HepG2 (cell line): ENCODE data around the gene RANBP2.

Source experiments
- CTCF ChIP-seq: sonication (generic); formaldehyde crosslinking; IDR thresholded peaks from 2 replicates; pipeline ENCODE4 v1.5.0; 2020; ENCODE audit warnings: mild to moderate bottlenecking, missing genetic modification reagents, moderate library complexity
- FOXJ3 ChIP-seq: sonication (generic); formaldehyde crosslinking; IDR thresholded peaks from 2 replicates; pipeline ENCODE4 v1.4.0; 2020; ENCODE audit warnings: missing genetic modification reagents, mild to moderate bottlenecking, borderline replicate concordance
- FOXK2 ChIP-seq: fragments of 450-650 bp; IDR thresholded peaks from 2 replicates; pipeline ENCODE4 v1.6.1; 2016
- FOXM1 ChIP-seq: sonication (generic); formaldehyde crosslinking; IDR thresholded peaks from 2 replicates; pipeline ENCODE4 v1.5.0; 2020; ENCODE audit warnings: missing genetic modification reagents
- JUND ChIP-seq: sonication (generic); formaldehyde crosslinking; IDR thresholded peaks from 2 replicates; pipeline ENCODE4 v1.8.0; 2022; ENCODE audit warnings: mild to moderate bottlenecking, missing genetic modification reagents
- MEIS1 ChIP-seq: sonication (generic); formaldehyde crosslinking; IDR thresholded peaks from 2 replicates; pipeline ENCODE4 v1.9.0; 2021; ENCODE audit warnings: mild to moderate bottlenecking, missing genetic modification reagents, moderate library complexity, borderline replicate concordance
- NR2C2 ChIP-seq: sonication (generic); formaldehyde crosslinking; IDR thresholded peaks from 2 replicates; pipeline ENCODE4 v1.4.0; 2020; ENCODE audit warnings: missing genetic modification reagents, mild to moderate bottlenecking, moderate library complexity, borderline replicate concordance
- PAXIP1 ChIP-seq: sonication (generic); formaldehyde crosslinking; conservative IDR thresholded peaks from 2 replicates; pipeline ENCODE4 v1.4.0; 2020; ENCODE audit warnings: mild to moderate bottlenecking, missing genetic modification reagents, moderate library complexity
- SATB2 ChIP-seq: sonication (generic); formaldehyde crosslinking; IDR thresholded peaks from 2 replicates; pipeline ENCODE4 v1.5.0; 2020; ENCODE audit warnings: missing genetic modification reagents
- ZNF580 ChIP-seq: IDR thresholded peaks from 2 replicates; pipeline ENCODE4 v1.6.1; 2016; ENCODE audit warnings: low read depth, borderline replicate concordance
- TF ChIP-seq, protein P1 (sequence below): sonication (generic); formaldehyde crosslinking; conservative IDR thresholded peaks from 2 replicates; pipeline ENCODE4 v1.8.0; 2022; ENCODE audit warnings: low read depth, missing genetic modification reagents
- TF ChIP-seq, protein P2 (sequence below): sonication (generic); formaldehyde crosslinking; IDR thresholded peaks from 2 replicates; pipeline ENCODE4 v1.8.1; 2023; ENCODE audit warnings: mild to moderate bottlenecking, missing genetic modification reagents, borderline replicate concordance

GRCh38 chr2:108833219-108833618 lies 113.9 kb downstream of the RANBP2 start:
- TF ChIP-seq NR2C2 (no peak), FOXJ3 (CRISPR knock-in tag) (peak; percentile 46; the same call in 1 of the 2 replicates), FOXK2 (no peak), SATB2 (CRISPR knock-in tag) (no peak), FOXM1 (CRISPR knock-in tag) (no peak), ZNF580 (CRISPR knock-in tag) (no peak), PAXIP1 (CRISPR knock-in tag) (peak; percentile 89), CTCF (no peak), MEIS1 (no peak), JUND (CRISPR knock-in tag) (no peak)
- TF ChIP-seq, protein P1, sequence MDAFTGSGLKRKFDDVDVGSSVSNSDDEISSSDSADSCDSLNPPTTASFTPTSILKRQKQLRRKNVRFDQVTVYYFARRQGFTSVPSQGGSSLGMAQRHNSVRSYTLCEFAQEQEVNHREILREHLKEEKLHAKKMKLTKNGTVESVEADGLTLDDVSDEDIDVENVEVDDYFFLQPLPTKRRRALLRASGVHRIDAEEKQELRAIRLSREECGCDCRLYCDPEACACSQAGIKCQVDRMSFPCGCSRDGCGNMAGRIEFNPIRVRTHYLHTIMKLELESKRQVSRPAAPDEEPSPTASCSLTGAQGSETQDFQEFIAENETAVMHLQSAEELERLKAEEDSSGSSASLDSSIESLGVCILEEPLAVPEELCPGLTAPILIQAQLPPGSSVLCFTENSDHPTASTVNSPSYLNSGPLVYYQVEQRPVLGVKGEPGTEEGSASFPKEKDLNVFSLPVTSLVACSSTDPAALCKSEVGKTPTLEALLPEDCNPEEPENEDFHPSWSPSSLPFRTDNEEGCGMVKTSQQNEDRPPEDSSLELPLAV = no peak
- TF ChIP-seq, protein P2, sequence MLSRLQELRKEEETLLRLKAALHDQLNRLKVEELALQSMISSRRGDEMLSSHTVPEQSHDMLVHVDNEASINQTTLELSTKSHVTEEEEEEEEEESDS (CRISPR knock-in tag) = no peak
